Measurements from ENCODE around the gene FAM120B.

GRCh38 chr6:170317718-170318117 lies 11.2 kb downstream of the FAM120B start:
- TF ChIP-seq PPARA (CRISPR knock-in tag; IDR thresholded peaks at IDR 0.05; ENCODE audit: borderline replicate concordance), result no peak
- no peak for TF ChIP-seq BACH2 (CRISPR knock-in tag; IDR thresholded peaks at IDR 0.05; ENCODE audit: borderline replicate concordance)
- no peak for TF ChIP-seq ARNTL (CRISPR knock-in tag; IDR thresholded peaks at IDR 0.05; ENCODE audit: borderline replicate concordance, low read depth)
- no peak for TF ChIP-seq GLIS3 (CRISPR knock-in tag; IDR thresholded peaks at IDR 0.05)
- TF ChIP-seq ZFP30 (CRISPR knock-in tag; IDR thresholded peaks at IDR 0.05), result no peak
- TF ChIP-seq RARB (CRISPR knock-in tag; IDR thresholded peaks at IDR 0.05), result no peak
